Hematopoietic multipotent progenitor cell treated with erythropoietin and hydrocortisone succinate and interleukin-3 and kit ligand, for 4 days (in vitro differentiated cells): ENCODE data around the gene BLOC1S6.

ENCODE experiments used
- DNase-seq: peaks from one replicate; pipeline ENCODE4 v3.0.0-alpha.2; 2015

BLOC1S6 gene

DNA sequence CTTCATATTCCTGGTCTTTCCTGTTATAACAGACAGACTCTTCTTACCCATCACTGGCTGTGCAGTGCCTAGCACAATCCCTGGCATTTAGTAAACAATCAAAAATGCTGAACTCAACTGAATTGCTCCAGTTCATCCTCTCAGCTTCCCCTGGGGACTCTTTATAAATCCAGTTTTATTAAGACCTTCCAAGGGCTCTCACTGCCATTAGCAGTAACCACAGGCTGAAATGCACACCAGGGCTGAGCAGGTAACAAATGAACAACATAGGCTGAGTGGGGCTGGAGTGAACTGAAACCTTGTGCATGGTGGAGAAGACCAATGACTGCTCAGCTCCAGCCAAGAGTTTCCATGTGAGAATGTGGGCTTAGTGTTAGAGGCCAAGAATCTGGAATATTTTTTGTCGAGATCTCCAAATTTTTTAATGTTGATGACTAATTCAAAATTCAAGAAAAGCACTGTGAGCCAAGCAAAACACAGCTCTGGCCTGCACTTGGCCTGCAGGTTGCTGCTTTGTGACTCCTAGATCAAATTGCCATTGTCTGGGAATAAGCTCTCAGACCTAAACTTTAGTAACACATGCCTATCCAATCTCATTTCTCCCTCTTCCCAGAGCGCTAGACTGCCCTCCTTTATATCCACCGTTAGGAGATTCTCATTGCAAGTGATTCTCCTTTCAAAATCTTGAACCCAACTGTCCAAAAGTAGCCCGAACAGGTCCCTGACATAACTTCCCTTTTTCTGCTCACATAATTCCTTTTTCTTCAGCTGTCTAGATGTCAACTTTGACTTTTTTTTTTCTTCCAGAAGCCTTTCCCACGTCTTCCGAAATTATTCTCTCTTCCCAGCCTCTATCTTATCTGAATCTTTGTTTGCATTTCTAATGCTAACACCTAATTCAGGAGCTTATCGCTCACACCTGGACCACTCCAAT, 55.1 kb downstream of the BLOC1S6 start:
- no peak for DNase-seq

DNA sequence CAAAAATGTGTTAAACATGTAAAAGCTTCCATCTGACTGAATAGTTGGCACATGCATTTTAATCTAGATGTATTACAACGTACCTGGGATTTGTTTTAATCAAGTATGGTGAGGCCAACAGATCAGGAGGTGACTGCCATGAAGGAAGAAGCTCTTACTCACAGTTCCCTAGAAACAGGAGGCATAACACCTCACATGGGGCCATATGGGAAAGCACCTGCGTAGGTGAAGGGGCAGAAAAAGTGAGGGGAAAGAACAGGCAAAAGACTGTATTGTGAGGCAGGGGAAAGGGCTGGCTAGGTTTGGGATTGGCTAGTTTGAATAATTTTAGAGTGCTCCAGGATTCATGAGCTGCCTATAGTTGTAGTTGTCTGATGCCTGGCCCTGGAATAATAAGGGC, 57.3 kb downstream of the BLOC1S6 start:
- no peak for DNase-seq

DNA sequence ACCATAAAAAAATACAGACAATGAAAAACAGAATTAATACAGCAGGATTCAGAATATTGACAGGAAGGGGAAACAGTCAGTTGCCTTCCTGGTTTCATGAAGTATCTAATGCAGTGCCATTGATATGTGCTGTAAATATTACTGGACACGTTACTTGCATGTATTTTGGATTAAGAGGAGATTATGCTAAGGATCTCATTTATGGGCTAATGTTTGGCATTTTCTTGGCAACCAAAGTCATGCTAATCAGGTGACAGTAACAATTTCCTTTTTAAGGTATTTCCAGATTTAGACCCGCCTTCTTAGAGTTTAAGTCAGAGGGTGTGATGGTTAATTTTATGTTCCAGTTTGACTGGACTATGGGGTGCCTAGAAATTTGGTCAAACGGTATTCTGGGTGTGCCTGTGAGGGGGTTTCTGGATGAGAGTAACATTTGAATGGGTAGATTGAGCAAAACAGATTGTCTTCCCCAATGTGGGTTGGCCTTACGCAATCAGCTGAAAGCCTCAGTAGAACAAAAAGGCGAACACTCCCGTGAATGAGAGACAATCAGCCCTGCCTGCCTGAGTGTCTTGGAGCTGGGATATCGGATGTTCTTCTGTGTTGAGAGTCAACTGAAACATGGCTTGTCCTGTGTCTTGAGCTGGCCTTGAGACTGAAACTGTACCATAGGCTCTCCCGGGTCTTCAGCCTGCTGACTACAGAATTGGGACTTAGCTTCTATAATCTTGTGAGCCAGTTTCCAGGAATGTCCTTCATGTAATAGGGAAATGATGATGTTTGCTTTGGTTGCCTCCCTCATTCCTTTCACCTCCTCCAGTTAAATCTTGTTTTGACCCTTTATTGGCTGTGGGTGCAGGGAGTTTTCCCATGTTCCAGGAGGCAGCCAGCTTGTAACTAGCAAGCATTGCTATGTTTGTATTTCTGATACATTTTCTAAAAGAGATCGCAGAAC, 58.1 kb downstream of the BLOC1S6 start:
- peak; percentile 29 for DNase-seq

DNA sequence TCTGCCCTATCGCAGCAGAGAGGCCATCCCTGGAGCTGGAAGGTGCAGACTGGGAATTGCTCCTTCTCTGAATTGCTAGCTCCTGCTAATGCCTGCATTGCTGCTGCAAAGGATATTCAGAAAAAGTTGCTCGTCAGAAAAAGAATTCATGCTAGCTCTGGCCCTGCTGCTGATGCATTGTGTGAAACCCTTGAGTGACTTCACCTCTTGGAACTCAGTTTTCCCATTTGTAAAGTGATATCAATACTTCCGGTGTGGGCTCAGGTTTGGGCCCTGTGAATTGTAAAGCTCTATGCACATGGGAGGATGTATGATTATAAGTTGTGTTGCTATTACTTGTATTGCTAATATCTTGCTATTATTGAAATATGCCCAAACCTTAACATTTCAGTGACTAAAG, 59.0 kb downstream of the BLOC1S6 start:
- DNase-seq = no peak

DNA sequence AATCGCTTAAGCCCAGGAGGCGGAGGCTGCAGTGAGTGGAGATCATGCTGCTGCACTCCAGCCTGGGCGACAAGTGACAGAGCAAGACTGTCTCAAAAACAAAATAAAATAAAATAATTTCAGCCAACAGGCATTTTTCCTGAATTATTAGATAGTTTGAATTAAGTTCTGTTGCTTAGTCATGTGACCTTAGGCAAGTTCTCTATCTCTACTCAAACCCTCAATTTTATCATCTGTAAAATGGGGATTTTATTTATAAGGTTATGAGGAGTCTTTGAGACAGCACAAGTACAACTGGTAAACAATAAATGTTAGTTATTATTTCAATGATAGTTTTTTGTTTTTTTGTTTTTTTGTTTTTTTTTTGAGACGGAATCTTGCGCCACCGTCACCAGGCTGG, 60.6 kb downstream of the BLOC1S6 start:
- no peak for DNase-seq

DNA sequence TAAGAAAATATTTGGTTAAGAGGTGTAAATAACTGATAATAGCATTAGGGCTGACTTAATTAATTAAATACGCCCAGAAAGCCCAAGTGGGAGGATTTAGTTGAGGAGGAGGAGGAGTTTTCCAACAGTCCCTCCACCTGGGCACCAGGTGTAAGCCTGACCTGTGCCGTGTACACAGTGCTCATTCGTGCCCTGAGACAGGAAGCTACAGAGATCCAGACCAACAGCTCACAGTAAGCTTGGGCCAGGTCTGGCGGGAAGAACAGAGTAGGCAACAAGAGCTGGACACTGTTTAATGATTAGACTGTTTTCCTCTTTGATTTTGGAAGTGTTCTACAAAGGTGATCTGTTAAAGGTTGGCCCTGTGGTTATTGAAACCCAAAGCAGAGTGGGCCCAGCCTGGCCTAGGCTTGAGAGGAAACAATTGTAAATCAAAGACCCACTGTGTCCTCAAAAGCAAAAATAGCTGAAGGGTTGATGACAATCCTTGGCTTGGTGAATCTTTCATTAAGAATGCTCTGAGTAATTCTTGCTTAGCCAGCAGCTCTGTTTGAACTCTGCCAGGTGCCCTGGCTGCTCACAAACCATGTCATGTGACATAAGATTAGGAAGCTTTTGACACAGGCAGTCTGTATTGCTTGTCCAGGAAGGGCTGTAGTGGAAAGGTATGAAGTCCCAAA, 61.5 kb downstream of the BLOC1S6 start:
- DNase-seq = no peak

DNA sequence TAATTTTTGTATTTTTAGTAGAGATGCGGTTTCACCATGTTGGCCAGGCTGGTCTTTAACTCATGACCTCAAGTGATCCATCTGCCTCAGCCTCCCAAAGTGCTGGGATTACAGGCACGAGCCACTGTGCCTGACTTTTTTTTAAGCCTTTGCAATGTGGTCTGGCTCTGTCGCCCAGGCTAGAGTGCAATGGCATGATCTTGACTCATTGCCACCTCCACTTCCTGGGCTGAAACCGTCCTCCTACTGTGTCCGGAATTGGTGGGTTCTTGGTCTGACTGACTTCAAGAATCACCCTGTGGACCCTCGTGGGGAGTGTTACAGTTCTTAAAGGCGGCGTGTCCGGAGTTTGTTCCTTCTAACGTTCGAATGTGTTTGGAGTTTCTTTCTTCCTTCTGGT, 62.8 kb downstream of the BLOC1S6 start:
- peak; percentile 40 for DNase-seq

DNA sequence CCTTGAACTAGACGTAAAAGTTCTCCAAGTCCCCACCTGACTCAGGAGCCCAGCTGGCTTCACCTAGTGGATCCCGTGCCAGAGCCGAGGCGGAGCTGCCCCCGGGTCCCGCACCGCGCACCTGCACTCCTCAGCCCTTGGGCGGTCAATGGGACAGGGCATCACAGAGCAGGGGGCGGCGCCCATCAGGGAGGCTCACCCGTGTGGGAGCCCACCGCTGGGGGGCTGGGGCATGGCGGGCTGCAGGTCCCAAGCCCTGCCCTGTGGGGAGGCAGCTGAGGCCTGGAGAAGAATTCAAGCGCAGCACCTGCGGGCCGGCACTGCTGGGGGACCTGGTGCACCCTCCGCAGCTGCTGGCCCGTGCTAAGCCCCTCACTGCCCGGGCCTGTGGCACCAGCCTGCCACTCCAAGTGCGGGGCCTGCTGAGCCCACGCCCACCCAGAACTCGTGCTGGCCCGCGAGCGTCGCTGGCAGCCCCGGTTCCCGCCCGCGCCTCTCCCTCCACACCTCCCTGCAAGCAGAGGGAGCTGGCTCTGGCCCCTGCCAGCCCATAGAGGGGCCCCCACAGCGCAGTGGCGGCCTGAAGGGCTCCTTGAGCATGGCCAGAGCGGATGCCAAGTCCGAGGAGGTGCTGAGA, 63.8 kb downstream of the BLOC1S6 start:
- DNase-seq = no peak

DNA sequence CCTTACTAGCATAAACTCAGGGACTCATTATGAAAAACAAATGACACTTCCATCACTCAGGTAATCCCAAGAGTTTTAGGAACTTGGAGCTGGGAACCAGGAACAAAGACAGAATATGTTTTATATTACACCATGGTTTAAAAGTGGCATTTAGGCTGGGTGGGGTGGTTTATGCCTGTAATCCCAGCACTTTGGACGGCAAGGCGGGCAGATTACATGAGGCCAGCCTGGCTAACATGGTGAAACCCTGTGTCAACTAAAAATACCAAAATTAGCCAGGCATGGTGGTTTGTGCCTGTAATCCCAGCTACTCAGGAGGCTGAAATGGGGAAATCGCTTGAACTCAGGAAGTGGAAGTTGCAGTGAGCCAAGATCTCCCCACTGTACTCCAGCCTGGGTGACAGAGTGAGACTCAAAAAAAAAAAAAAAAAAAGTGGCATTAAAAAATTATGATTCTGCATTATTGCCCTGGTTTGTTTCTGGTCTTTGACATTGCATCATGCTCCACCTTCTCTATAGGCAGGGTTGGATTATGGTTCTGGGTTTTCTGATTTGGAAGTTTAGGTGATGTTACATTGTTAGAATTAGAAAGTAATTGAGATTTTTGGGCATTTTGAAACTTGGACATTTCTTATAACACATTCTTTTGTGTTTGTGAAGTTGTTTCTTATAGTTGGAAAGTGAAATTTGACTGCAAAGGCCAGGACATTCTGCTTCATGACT, 66.7 kb downstream of the BLOC1S6 start:
- DNase-seq = peak; percentile 40

DNA sequence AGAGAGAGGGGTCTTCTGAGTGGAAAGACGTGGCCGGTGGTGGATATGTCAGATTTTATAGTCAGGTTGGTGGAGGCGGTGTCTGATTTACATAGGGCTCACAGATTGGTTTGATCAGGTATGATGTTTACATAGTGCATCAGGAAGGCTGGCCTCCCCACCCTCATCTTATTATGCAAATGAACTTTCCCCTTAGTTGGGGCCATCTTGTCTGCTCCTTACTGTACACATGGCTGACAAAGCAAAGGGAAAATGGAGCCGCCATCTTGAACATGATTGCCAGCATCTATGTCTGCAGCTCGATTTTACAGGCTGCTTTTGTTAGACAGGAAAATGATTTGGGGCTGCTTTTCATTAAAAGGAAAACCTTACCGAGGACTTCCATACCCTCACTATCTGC, 67.6 kb downstream of the BLOC1S6 start:
- DNase-seq = no peak

DNA sequence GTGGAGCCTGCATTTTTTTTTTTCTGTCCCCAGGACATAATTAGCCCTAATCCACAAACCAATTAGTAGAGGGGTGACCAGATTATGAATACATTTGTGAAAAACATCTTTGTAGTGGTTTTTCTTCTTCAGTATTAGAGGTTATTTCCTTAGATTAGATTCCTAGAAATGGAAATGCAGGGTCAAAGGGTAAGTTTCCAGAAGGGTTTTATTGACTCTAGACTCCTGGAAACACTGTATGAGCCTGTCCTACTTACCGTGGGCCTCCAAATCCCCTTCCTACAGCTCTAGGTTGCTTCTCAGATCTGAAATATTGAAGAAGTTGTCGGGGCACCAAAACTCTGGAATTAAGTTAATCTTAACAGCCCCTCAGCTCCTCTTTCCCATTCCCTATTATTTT, 70.1 kb downstream of the BLOC1S6 start:
- no peak for DNase-seq

DNA sequence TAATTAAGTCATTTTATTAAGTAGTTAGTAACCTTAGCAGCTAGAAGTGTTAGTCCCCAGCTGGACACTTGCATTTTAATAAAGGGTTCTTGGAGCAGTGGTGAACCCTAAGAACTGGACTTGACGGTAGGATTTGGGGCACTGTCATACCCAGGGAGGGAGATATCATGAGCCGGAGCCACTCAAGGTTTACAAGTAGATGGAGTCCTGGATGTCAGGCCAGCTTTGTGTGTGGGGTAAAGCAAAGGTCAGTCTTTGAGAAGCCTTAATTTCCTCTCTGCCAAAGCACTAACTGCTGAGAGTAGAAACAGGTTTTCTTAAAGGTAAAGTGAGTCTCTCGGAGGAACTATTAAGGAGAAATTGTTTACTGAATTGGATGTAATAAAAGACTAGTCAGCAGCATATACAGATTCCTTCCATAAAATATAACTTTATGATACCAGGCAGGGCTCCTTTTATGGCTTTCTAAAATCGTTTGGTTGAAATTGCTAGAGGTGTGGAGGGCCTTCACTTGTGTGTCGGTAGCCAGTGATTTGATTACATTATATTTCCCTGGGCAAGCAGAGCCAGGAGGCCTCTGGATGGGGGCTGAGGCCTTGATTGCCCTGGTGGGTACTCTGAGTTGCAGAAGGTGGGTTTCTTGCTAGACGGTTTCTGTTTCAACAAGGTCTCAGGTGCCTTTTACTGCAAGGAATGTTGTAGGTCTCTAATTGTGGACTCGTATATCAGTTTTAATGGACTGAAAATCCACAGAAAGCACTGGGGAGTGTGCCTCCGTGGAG, 70.8 kb downstream of the BLOC1S6 start:
- no peak for DNase-seq
